ENCODE measurements around the gene CFHR4.

- TF ChIP-seq CTCF (IDR thresholded peaks at IDR 0.05; ENCODE audit: low read depth, low read length, poor library complexity, severe bottlenecking): no peak
- TF ChIP-seq EZH2phosphoT487 (IDR thresholded peaks at IDR 0.05; ENCODE audit: borderline replicate concordance, low read length): no peak
Measured at GRCh38 chr1:196891251-196891650, 3.4 kb downstream of the CFHR4 start.

All from DOHH2 (cell line).